HG02571 (cell line): ENCODE results near the gene RNF32.
"Not testable (repeated sequence)": the region's sequence is repeated elsewhere in the genome, so short reads cannot be mapped to it uniquely, and the experiment has no call there.

Experiments
- ATAC-seq: cut with Tn5 transposase; IDR thresholded peaks from one replicate; pipeline ENCODE4 v1.9.1; 2021; ENCODE audit warnings: mild to moderate bottlenecking, moderate library complexity; ENCODE audit not compliant: unreplicated experiment

Gene RNF32

GRCh38 chr7:156614434-156615264, 25.9 kb upstream of the RNF32 start:
- no peak for ATAC-seq

GRCh38 chr7:156616269-156617202, 24.0 kb upstream of the RNF32 start:
- ATAC-seq: no peak

GRCh38 chr7:156617215-156617614, 23.4 kb upstream of the RNF32 start:
- ATAC-seq: no peak

- ATAC-seq: no peak
Observed at GRCh38 chr7:156618078-156618779, 22.3 kb upstream of the RNF32 start.

- ATAC-seq: no peak
Observed at GRCh38 chr7:156618780-156619367, 21.7 kb upstream of the RNF32 start.

GRCh38 chr7:156619488-156620290, 20.9 kb upstream of the RNF32 start:
- not testable (repeated sequence) for ATAC-seq

- no peak for ATAC-seq
Observed at GRCh38 chr7:156620291-156620675, 20.3 kb upstream of the RNF32 start.

GRCh38 chr7:156621652-156622051, 18.9 kb upstream of the RNF32 start:
- ATAC-seq: no peak

GRCh38 chr7:156625580-156625979, 15.0 kb upstream of the RNF32 start:
- no peak for ATAC-seq

GRCh38 chr7:156626220-156626895, 14.2 kb upstream of the RNF32 start:
- ATAC-seq: no peak

GRCh38 chr7:156628562-156628961, 12.0 kb upstream of the RNF32 start:
- ATAC-seq: no peak

GRCh38 chr7:156629873-156630272, 10.7 kb upstream of the RNF32 start:
- no peak for ATAC-seq

GRCh38 chr7:156634117-156634516, 6.5 kb upstream of the RNF32 start:
- ATAC-seq: no peak

- ATAC-seq: no peak
Observed at GRCh38 chr7:156635529-156636385, 4.8 kb upstream of the RNF32 start.

GRCh38 chr7:156637093-156637492, 3.5 kb upstream of the RNF32 start:
- ATAC-seq: not testable (repeated sequence)

- ATAC-seq: no peak
Observed at GRCh38 chr7:156638443-156639077, 2.0 kb upstream of the RNF32 start.

GRCh38 chr7:156639426-156640256, 933 bp upstream of the RNF32 start:
- ATAC-seq: peak; percentile 1
